GM15510 (cell line): ENCODE measurements around the gene TBC1D2B.

ENCODE experiments used
- POLR2A ChIP-seq: IDR thresholded peaks from 3 replicates; pipeline ENCODE4 v1.6.1; 2011; ENCODE audit warnings: borderline replicate concordance; ENCODE audit not compliant: insufficient read length; ENCODE audit errors: extremely low read depth

Gene TBC1D2B

GRCh38 chr15:77945566-77945965, 131.9 kb downstream of the TBC1D2B start:
- TF ChIP-seq POLR2A: no peak
